GM23338 (cell line): Measurements from ENCODE around the gene SPATA2L. TPM values are rescaled to one million over a fixed set of nuclear protein-coding genes. Genes with fewer than 3 reads are reported as not detected.
A peak's percentile ranks its signal among the peaks of the same experiment; 100 is the strongest.

Experiments used
- ATAC-seq: fragments of 200-7000 bp; cut with Tn5 transposase; 3 replicates; pipeline ENCODE4 v1.9.1; 2020
- DNase-seq: peaks from one replicate; pipeline ENCODE4 v3.0.0-alpha.2; 2015; ENCODE audit warnings: low spot score
- H2AFZ ChIP-seq: fragments of 200-600 bp; sonication (generic); 2 replicates; pipeline ENCODE4 v1.8.0; 2016; ENCODE audit warnings: antibody characterized with exemption, mild to moderate bottlenecking, moderate library complexity
- H3F3A ChIP-seq: fragments of 200-600 bp; sonication (generic); replicated peaks from 2 replicates; pipeline ENCODE4 v1.8.0; 2017; ENCODE audit warnings: antibody characterized with exemption, mixed run types, low read depth
- H3K27ac ChIP-seq: fragments of 200-600 bp; sonication (generic); 2 replicates; pipeline ENCODE4 v1.6.1; 2016; ENCODE audit warnings: low read depth
- H3K27me3 ChIP-seq: fragments of 200-600 bp; sonication (generic); 2 replicates; pipeline ENCODE4 v1.8.0; 2016; ENCODE audit warnings: mild to moderate bottlenecking, mixed run types, moderate library complexity; ENCODE audit not compliant: insufficient read depth
- H3K36me3 ChIP-seq: fragments of 200-600 bp; sonication (generic); 2 replicates; pipeline ENCODE4 v1.8.0; 2016; ENCODE audit warnings: mild to moderate bottlenecking; ENCODE audit not compliant: insufficient read depth
- H3K4me1 ChIP-seq: fragments of 200-600 bp; sonication (generic); 2 replicates; pipeline ENCODE4 v1.8.0; 2016; ENCODE audit warnings: mild to moderate bottlenecking, moderate library complexity; ENCODE audit not compliant: insufficient read depth
- H3K4me2 ChIP-seq: fragments of 200-600 bp; sonication (generic); 2 replicates; pipeline ENCODE4 v1.7.1; 2017; ENCODE audit warnings: mixed run types
- H3K4me3 ChIP-seq: fragments of 200-600 bp; sonication (generic); 2 replicates; pipeline ENCODE4 v1.6.1; 2016; ENCODE audit warnings: mixed run types
- H3K79me2 ChIP-seq: fragments of 200-600 bp; sonication (generic); replicated peaks from 2 replicates; pipeline ENCODE4 v1.8.0; 2017; ENCODE audit warnings: mild to moderate bottlenecking; ENCODE audit not compliant: insufficient read depth
- H3K9me2 ChIP-seq: fragments of 200-600 bp; sonication (generic); 2 replicates; pipeline ENCODE4 v1.8.0; 2017; ENCODE audit not compliant: insufficient read depth
- H4K20me1 ChIP-seq: fragments of 200-600 bp; sonication (generic); replicated peaks from 2 replicates; pipeline ENCODE4 v1.8.0; 2017; ENCODE audit warnings: mild to moderate bottlenecking; ENCODE audit not compliant: insufficient read depth
- H3K27ac Mint-ChIP-seq: 2 replicates; pipeline ENCODE4 v1.8.0; 2020; ENCODE audit warnings: inconsistent platforms, mild to moderate bottlenecking, moderate library complexity, mixed read lengths
- H3K27me3 Mint-ChIP-seq: 3 replicates; pipeline ENCODE4 v1.8.0; 2022; ENCODE audit warnings: low read depth, mild to moderate bottlenecking, moderate library complexity, mixed read lengths, inconsistent platforms; ENCODE audit not compliant: insufficient read depth, poor library complexity
- H3K36me3 Mint-ChIP-seq: 3 replicates; pipeline ENCODE4 v1.8.0; 2021; ENCODE audit warnings: low read depth, mild to moderate bottlenecking, inconsistent platforms, moderate library complexity, mixed read lengths
- H3K4me1 Mint-ChIP-seq: 3 replicates; pipeline ENCODE4 v1.8.0; 2020; ENCODE audit warnings: mild to moderate bottlenecking, inconsistent platforms, mixed read lengths
- H3K4me3 Mint-ChIP-seq: 3 replicates; pipeline ENCODE4 v1.8.0; 2021; ENCODE audit warnings: moderate library complexity, mild to moderate bottlenecking, inconsistent platforms, mixed read lengths
- H3K9me3 Mint-ChIP-seq: 3 replicates; pipeline ENCODE4 v1.8.0; 2020; ENCODE audit warnings: moderate library complexity, mild to moderate bottlenecking, inconsistent platforms, mixed read lengths
- CREB1 ChIP-seq: fragments of 250-450 bp; sonication (Bioruptor Pico); IDR thresholded peaks from 2 replicates; pipeline ENCODE4 v1.5.0; 2020; ENCODE audit warnings: low read depth, mild to moderate bottlenecking, moderate library complexity
- JUNB ChIP-seq: IDR thresholded peaks from one replicate; pipeline ENCODE4 v1.6.1; 2016; ENCODE audit warnings: antibody characterized with exemption; ENCODE audit not compliant: unreplicated experiment
- NANOG ChIP-seq: IDR thresholded peaks from 2 replicates; pipeline ENCODE4 v1.6.1; 2016; ENCODE audit warnings: antibody characterized with exemption, borderline replicate concordance
- POLR2AphosphoS5 ChIP-seq: IDR thresholded peaks from 2 replicates; pipeline ENCODE4 v1.6.1; 2016; ENCODE audit warnings: antibody characterized with exemption, low read depth
- STAT1 ChIP-seq: IDR thresholded peaks from one replicate; pipeline ENCODE4 v1.6.1; 2016; ENCODE audit warnings: antibody characterized with exemption; ENCODE audit not compliant: unreplicated experiment
- ZNF331 ChIP-seq: fragments of 250-450 bp; sonication (Bioruptor Pico); IDR thresholded peaks from 2 replicates; pipeline ENCODE4 v1.5.0; 2020; ENCODE audit warnings: low read depth, mild to moderate bottlenecking, moderate library complexity
- long read RNA-seq: library from polyadenylated mRNA; unstranded; transcript quantifications from one replicate; pipeline ENCODE4 v2.0.0, GENCODE V29; 2020; ENCODE audit not compliant: unreplicated experiment
- polyA plus RNA-seq: library from polyadenylated mRNA; unstranded; fragments of >200 nt; fragmentation: Nextera tagmentation; extraction: Ambion mirVana; gene quantifications from 2 replicates; pipeline ENCODE4 v1.2.1, GENCODE V29; 2016
- total RNA-seq: library from RNA; depleted of rRNA; stranded (reverse); fragments of >200 nt; shearing (Covaris generic); gene quantifications from 2 replicates; pipeline ENCODE4 v1.2.3, GENCODE V29; 2014; rRNA removed
- TF ChIP-seq, protein P1 (sequence below), 2 experiments: fragments of 200-600 bp in 1 of 2; sonication (generic) in 1 of 2; conservative IDR thresholded peaks; 2 replicates each; pipeline versions ENCODE4 v1.5.1 to v1.6.1; 2016 to 2017; ENCODE audit warnings: antibody characterized with exemption in 2 of 2, low read depth in 2 of 2, mild to moderate bottlenecking in 2 of 2, moderate library complexity in 1 of 2
- TF ChIP-seq, protein P2 (sequence below): IDR thresholded peaks from one replicate; pipeline ENCODE4 v1.6.1; 2018; ENCODE audit warnings: antibody characterized with exemption; ENCODE audit not compliant: unreplicated experiment
- TF ChIP-seq, protein P3 (sequence below): IDR thresholded peaks from 2 replicates; pipeline ENCODE4 v1.6.1; 2016; ENCODE audit warnings: antibody characterized with exemption

The SPATA2L gene, protein sequence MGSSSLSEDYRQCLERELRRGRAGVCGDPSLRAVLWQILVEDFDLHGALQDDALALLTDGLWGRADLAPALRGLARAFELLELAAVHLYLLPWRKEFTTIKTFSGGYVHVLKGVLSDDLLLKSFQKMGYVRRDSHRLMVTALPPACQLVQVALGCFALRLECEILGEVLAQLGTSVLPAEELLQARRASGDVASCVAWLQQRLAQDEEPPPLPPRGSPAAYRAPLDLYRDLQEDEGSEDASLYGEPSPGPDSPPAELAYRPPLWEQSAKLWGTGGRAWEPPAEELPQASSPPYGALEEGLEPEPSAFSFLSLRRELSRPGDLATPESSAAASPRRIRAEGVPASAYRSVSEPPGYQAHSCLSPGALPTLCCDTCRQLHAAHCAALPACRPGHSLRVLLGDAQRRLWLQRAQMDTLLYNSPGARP
- total RNA-seq (23.4 and 26.2 TPM in 2 replicates), polyA plus RNA-seq (6.9 and 11.1 TPM in 2 replicates)
- long read RNA-seq, transcript SPATA2L-201 (3 exons, 2,335 nt): major isoform, 7 of 11 reads
- long read RNA-seq, partial matches to known transcripts: 0 of 11 reads
- long read RNA-seq, other reads (novel, unspliced or antisense): 2 of 11 reads

DNA sequence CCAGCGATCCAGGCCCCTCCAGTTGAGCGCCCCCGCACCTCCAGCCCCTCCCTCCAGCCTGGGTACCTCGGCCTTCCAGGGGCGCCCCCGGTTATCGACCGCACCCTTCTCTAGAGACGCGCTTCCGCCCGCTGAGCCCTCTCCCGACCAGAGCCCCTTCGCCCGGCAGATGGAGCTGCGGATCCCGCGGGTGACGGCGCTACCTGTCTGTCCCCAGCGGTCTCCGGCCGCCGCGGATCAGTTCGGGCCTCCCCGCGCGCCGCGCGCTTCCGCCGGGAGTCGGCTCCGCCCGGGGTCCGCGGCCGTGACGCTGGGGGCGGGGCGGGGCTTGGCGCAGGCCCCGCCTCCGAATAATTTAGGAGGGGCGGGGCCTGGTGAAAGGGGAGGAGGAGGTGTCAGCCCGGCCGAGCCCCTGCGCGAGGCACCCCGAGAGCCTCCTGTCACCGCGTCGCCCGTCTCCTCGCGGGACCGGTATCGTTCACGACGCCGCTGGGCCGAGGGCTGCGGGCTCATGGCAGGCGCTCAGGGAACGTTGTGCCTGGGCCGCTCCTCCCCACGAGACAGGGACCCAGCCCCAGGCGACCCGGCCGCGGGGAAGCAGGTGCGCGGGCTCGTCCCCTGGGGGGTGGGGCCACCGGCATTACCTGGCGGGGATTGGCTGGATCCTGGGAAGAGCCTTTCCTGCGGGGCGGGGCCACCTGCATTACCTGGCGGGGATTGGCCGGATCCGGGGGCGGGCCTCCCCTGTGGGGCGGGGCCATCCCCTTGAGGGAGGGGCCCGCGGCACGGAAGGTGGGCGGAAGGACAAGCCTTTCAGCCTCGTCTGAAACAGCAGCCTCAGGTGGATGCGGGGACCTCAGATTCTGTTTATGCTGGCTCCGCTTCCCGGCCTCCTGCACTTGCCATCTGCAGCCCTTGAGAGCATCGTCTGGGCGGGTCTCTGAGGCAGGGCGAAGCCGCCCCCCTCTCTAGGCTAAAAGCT lies at the start of gene SPATA2L:
Gene SPATA2L (minus strand): TSS at position 281 of the 982 bp plus-strand sequence. CDS start 473 bp downstream, outside the sequence.
- Histone ChIP-seq H3K27ac (no peak within 1 kb of the TSS), H3K27me3 (peaks cover 23% of the 10 kb centered on the region; the same call in 1 of the 2 replicates), H3K79me2 (no peaks in the 10 kb centered on the region), H2AFZ (peak within 1 kb of the TSS; percentile 94), H3K9me2 (no peaks in the 10 kb centered on the region), H3K4me2 (peak within 1 kb of the TSS; percentile 97), H3K36me3 (no peaks in the 10 kb centered on the region), H4K20me1 (peaks cover 4% of the 10 kb centered on the region), H3K4me1 (peaks cover 11% of the 10 kb centered on the region; the same call in 1 of the 2 replicates), H3K4me3 (peak within 1 kb of the TSS; percentile 77), H3F3A (peaks cover 17% of the 10 kb centered on the region; the same call in 1 of the 2 replicates)
- H3K4me1 Mint-ChIP-seq: peaks cover 9% of the 10 kb centered on the region; the same call in 2 of the 3 replicates
- peak; percentile 73 for TF ChIP-seq CREB1
- TF ChIP-seq NANOG: no peak
- TF ChIP-seq POLR2AphosphoS5: peak; percentile 70
- TF ChIP-seq, protein P1, sequence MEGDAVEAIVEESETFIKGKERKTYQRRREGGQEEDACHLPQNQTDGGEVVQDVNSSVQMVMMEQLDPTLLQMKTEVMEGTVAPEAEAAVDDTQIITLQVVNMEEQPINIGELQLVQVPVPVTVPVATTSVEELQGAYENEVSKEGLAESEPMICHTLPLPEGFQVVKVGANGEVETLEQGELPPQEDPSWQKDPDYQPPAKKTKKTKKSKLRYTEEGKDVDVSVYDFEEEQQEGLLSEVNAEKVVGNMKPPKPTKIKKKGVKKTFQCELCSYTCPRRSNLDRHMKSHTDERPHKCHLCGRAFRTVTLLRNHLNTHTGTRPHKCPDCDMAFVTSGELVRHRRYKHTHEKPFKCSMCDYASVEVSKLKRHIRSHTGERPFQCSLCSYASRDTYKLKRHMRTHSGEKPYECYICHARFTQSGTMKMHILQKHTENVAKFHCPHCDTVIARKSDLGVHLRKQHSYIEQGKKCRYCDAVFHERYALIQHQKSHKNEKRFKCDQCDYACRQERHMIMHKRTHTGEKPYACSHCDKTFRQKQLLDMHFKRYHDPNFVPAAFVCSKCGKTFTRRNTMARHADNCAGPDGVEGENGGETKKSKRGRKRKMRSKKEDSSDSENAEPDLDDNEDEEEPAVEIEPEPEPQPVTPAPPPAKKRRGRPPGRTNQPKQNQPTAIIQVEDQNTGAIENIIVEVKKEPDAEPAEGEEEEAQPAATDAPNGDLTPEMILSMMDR (conservative IDR thresholded peaks at IDR 0.05; ENCODE audit: low read depth in 2 of 2): peak in 1 of 2 experiments; percentile 29; a peak in 2 of 4 replicates
- peak within 1 kb of the TSS; percentile 70 for H3K4me3 Mint-ChIP-seq
- no peaks in the 10 kb centered on the region for H3K9me3 Mint-ChIP-seq
- peaks cover 6% of the 10 kb centered on the region for H3K36me3 Mint-ChIP-seq
- DNase-seq (peak; percentile 98), ATAC-seq (peak; percentile 49)
- H3K27me3 Mint-ChIP-seq: peaks cover 32% of the 10 kb centered on the region
- no peak within 1 kb of the TSS for H3K27ac Mint-ChIP-seq

DNA sequence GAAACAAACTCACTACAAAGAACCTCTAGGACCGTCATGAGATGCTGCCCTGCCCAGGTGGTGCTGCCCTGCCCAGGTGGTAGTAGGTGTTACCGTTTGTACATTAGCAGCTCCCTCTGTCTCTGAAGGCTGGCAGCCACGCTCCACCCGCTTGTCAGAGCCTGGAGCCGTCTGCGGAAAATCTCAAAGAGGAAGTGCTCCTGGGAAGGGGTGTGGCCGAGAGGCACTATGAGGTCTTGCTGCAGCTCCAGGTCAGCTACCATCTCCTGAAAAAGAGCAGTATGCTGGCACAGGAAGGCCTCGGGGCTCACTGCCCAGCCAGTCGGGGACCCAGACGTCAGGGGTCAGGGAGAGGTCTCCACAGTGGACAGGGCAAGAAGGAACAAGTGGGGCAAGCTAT lies 48.1 kb upstream of the SPATA2L start:
- 0 out of 2 replicates have a peak, but pooled peaks cover 7% of the 10 kb centered on the region for H3F3A ChIP-seq
- DNase-seq (no peak), ATAC-seq (no peak)
- H4K20me1 ChIP-seq: no peaks in the 10 kb centered on the region; the same call in 1 of the 2 replicates
- TF ChIP-seq STAT1 (no peak), JUNB (no peak), ZNF331 (CRISPR knock-in tag) (no peak)
- TF ChIP-seq, protein P1 (conservative IDR thresholded peaks at IDR 0.05; ENCODE audit: low read depth in 2 of 2): no peak
- TF ChIP-seq, protein P2, sequence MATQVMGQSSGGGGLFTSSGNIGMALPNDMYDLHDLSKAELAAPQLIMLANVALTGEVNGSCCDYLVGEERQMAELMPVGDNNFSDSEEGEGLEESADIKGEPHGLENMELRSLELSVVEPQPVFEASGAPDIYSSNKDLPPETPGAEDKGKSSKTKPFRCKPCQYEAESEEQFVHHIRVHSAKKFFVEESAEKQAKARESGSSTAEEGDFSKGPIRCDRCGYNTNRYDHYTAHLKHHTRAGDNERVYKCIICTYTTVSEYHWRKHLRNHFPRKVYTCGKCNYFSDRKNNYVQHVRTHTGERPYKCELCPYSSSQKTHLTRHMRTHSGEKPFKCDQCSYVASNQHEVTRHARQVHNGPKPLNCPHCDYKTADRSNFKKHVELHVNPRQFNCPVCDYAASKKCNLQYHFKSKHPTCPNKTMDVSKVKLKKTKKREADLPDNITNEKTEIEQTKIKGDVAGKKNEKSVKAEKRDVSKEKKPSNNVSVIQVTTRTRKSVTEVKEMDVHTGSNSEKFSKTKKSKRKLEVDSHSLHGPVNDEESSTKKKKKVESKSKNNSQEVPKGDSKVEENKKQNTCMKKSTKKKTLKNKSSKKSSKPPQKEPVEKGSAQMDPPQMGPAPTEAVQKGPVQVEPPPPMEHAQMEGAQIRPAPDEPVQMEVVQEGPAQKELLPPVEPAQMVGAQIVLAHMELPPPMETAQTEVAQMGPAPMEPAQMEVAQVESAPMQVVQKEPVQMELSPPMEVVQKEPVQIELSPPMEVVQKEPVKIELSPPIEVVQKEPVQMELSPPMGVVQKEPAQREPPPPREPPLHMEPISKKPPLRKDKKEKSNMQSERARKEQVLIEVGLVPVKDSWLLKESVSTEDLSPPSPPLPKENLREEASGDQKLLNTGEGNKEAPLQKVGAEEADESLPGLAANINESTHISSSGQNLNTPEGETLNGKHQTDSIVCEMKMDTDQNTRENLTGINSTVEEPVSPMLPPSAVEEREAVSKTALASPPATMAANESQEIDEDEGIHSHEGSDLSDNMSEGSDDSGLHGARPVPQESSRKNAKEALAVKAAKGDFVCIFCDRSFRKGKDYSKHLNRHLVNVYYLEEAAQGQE: no peak
- TF ChIP-seq, protein P3, sequence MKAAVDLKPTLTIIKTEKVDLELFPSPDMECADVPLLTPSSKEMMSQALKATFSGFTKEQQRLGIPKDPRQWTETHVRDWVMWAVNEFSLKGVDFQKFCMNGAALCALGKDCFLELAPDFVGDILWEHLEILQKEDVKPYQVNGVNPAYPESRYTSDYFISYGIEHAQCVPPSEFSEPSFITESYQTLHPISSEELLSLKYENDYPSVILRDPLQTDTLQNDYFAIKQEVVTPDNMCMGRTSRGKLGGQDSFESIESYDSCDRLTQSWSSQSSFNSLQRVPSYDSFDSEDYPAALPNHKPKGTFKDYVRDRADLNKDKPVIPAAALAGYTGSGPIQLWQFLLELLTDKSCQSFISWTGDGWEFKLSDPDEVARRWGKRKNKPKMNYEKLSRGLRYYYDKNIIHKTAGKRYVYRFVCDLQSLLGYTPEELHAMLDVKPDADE: no peak
- H3K27me3 ChIP-seq: no peaks in the 10 kb centered on the region
- 0 out of 2 replicates have a peak, but pooled peaks cover 1% of the 10 kb centered on the region for H3K79me2 ChIP-seq
- H2AFZ ChIP-seq: no peak overlapping the region
- no peak overlapping the region for H3K4me3 ChIP-seq
- no peak overlapping the region for H3K27ac ChIP-seq
- no peak overlapping the region for H3K4me2 ChIP-seq
- no peak overlapping the region for H3K27ac Mint-ChIP-seq
- peaks cover 5% of the 10 kb centered on the region for H3K27me3 Mint-ChIP-seq
- H3K36me3 Mint-ChIP-seq: peaks cover 64% of the 10 kb centered on the region
- H3K4me1 ChIP-seq: no peaks in the 10 kb centered on the region
- H3K4me3 Mint-ChIP-seq: no peak overlapping the region
- H3K36me3 ChIP-seq: peaks cover 45% of the 10 kb centered on the region
- H3K4me1 Mint-ChIP-seq: no peaks in the 10 kb centered on the region
- no peaks in the 10 kb centered on the region for H3K9me3 Mint-ChIP-seq
- no peaks in the 10 kb centered on the region for H3K9me2 ChIP-seq
